Measurements from ENCODE around the gene ROGDI.

The ROGDI gene

DNA sequence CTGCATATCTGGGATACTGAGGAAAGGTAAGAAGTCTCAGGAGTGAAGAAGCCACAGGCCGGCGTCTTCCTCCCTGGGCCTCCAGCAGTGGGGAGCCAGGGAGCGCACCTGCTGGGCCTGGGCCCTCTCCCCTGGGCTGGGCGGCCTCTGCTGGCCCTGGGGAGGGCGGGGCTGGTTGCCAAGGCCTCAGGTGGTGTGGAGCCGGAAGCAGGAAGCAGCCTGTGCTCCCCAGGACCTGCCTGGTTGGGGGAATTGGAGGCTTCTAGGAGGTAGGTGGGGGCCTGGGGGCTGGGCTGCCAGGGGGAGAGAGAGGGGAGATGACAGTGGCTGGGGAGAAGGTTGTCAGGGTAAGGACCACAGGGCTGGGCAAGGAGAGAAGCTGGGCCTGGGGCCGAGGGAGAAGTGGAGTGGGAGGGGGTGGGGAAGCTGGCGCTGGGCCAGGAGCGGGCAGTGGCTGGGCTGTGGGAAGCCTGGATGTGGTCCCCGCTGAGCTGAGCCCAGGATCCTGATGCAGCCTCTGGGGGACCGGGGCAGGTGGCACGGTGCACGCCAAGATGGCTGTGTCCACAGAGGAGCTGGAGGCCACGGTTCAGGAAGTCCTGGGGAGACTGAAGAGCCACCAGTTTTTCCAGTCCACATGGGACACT is 7.1 kb downstream of the ROGDI start, which contains the start of gene SMIM22:
Gene SMIM22, plus strand, starts transcription at position 189 of the 647 bp plus-strand sequence. Its CDS starts 366 bp downstream, at position 555.
- Histone ChIP-seq H3K4me1 (ENCODE audit: insufficient read depth, low read length, severe bottlenecking) (no peaks in the 10 kb centered on the region), H3K79me2 (ENCODE audit: insufficient read depth, low read length) (no peaks in the 10 kb centered on the region), H2AFZ (ENCODE audit: low read length) (no peak within 1 kb of the TSS), H3K9ac (ENCODE audit: low read length) (no peak within 1 kb of the TSS; the same call in 1 of the 2 replicates), H3K36me3 (ENCODE audit: insufficient read depth, low read length) (no peaks in the 10 kb centered on the region), H3K9me2 (ENCODE audit: low read depth, low read length) (no peaks in the 10 kb centered on the region), H4K20me1 (ENCODE audit: insufficient read depth, low read length) (no peaks in the 10 kb centered on the region), H3K4me3 (ENCODE audit: low read depth, low read length, poor library complexity, severe bottlenecking) (peak within 1 kb of the TSS; percentile 48), H3K27ac (ENCODE audit: low read depth, low read length, poor library complexity, severe bottlenecking) (no peak within 1 kb of the TSS), H3K9me3 (ENCODE audit: low read length) (no peaks in the 10 kb centered on the region), H3K4me2 (ENCODE audit: low read length) (peak within 1 kb of the TSS; percentile 45; the same call in 1 of the 2 replicates), H3F3A (ENCODE audit: insufficient read depth, low read length) (no peaks in the 10 kb centered on the region), H3K27me3 (ENCODE audit: insufficient read depth, low read length) (peaks cover 3% of the 10 kb centered on the region; the same call in 1 of the 2 replicates)
- no peak for TF ChIP-seq EZH2 (IDR thresholded peaks at IDR 0.05; ENCODE audit: borderline replicate concordance, low read length)
- TF ChIP-seq, protein P1, sequence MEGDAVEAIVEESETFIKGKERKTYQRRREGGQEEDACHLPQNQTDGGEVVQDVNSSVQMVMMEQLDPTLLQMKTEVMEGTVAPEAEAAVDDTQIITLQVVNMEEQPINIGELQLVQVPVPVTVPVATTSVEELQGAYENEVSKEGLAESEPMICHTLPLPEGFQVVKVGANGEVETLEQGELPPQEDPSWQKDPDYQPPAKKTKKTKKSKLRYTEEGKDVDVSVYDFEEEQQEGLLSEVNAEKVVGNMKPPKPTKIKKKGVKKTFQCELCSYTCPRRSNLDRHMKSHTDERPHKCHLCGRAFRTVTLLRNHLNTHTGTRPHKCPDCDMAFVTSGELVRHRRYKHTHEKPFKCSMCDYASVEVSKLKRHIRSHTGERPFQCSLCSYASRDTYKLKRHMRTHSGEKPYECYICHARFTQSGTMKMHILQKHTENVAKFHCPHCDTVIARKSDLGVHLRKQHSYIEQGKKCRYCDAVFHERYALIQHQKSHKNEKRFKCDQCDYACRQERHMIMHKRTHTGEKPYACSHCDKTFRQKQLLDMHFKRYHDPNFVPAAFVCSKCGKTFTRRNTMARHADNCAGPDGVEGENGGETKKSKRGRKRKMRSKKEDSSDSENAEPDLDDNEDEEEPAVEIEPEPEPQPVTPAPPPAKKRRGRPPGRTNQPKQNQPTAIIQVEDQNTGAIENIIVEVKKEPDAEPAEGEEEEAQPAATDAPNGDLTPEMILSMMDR (IDR thresholded peaks at IDR 0.05; ENCODE audit: low read length): no peak

DNA sequence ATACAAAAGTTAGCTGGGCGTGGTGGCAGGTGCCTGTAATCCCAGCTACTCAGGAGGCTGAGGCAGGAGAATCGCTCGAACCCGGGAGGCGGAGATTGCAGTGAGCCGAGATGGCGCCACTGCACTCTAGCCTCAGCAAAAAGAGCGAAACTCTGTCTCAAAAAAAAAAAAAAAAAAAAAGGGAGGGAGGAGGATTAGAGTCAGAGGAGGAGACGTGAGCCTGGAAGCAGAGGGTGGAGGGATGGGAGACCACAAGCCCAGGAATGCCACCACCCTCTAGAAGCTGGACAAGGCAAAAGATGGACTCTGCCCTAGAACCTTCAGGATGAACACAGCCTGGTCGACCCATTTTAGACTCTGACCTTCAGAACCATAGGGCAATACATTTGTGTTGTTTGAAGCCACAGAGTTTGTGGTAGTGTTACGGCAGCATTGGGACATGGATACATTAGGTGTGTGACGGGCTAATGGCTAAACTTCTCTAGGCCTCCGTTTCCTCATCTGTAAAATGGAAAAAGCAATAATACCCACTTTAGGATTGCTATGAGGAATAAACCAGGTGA is 9.4 kb downstream of the ROGDI start:
- H3K79me2 ChIP-seq (ENCODE audit: insufficient read depth, low read length): no peaks in the 10 kb centered on the region
- H3K9ac ChIP-seq (ENCODE audit: low read length): no peak overlapping the region
- TF ChIP-seq, protein P1 (IDR thresholded peaks at IDR 0.05; ENCODE audit: low read length): no peak
- no peak for TF ChIP-seq EZH2 (IDR thresholded peaks at IDR 0.05; ENCODE audit: borderline replicate concordance, low read length)
- no peaks in the 10 kb centered on the region for H3F3A ChIP-seq (ENCODE audit: insufficient read depth, low read length)
- no peak overlapping the region for H3K27ac ChIP-seq (ENCODE audit: low read depth, low read length, poor library complexity, severe bottlenecking)
- H3K4me3 ChIP-seq (ENCODE audit: low read depth, low read length, poor library complexity, severe bottlenecking): no peak overlapping the region
- H3K9me3 ChIP-seq (ENCODE audit: low read length): no peaks in the 10 kb centered on the region
- no peaks in the 10 kb centered on the region for H3K9me2 ChIP-seq (ENCODE audit: low read depth, low read length)
- no peaks in the 10 kb centered on the region for H4K20me1 ChIP-seq (ENCODE audit: insufficient read depth, low read length)
- peaks cover 3% of the 10 kb centered on the region for H3K4me1 ChIP-seq (ENCODE audit: insufficient read depth, low read length, severe bottlenecking)
- H2AFZ ChIP-seq (ENCODE audit: low read length): no peak overlapping the region
- H3K36me3 ChIP-seq (ENCODE audit: insufficient read depth, low read length): no peaks in the 10 kb centered on the region
- H3K27me3 ChIP-seq (ENCODE audit: insufficient read depth, low read length): peaks cover 3% of the 10 kb centered on the region; the same call in 1 of the 2 replicates
- H3K4me2 ChIP-seq (ENCODE audit: low read length): no peak overlapping the region

DNA sequence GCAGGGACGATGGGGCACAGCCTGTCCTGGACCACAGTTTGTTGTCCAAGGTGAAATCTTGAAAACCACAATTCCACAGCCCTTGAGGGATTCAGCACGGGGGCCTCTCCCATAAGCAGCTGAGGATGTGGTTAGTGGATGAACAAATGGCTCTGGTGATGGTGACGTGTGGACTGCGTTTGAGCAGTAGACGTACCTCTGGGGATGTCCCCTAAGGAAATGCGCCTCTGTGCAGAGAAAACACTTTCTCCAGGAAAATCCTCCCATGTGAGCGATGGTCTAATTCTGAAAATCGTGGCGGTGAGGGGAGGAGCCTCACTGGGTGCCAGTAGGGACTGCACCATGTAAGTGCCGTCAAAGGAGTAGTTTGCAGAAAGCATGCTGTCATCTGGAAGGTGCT is 11.6 kb downstream of the ROGDI start:
- H2AFZ ChIP-seq (ENCODE audit: low read length): no peak overlapping the region
- TF ChIP-seq, protein P1 (IDR thresholded peaks at IDR 0.05; ENCODE audit: low read length): no peak
- no peak for TF ChIP-seq EZH2 (IDR thresholded peaks at IDR 0.05; ENCODE audit: borderline replicate concordance, low read length)
- H3K4me3 ChIP-seq (ENCODE audit: low read depth, low read length, poor library complexity, severe bottlenecking): no peak overlapping the region
- H3K79me2 ChIP-seq (ENCODE audit: insufficient read depth, low read length): no peaks in the 10 kb centered on the region
- H3K27ac ChIP-seq (ENCODE audit: low read depth, low read length, poor library complexity, severe bottlenecking): no peak overlapping the region
- no peaks in the 10 kb centered on the region for H4K20me1 ChIP-seq (ENCODE audit: insufficient read depth, low read length)
- H3K36me3 ChIP-seq (ENCODE audit: insufficient read depth, low read length): no peaks in the 10 kb centered on the region
- H3K4me1 ChIP-seq (ENCODE audit: insufficient read depth, low read length, severe bottlenecking): peaks cover 3% of the 10 kb centered on the region
- H3K27me3 ChIP-seq (ENCODE audit: insufficient read depth, low read length): no peaks in the 10 kb centered on the region; the same call in 1 of the 2 replicates
- no peaks in the 10 kb centered on the region for H3F3A ChIP-seq (ENCODE audit: insufficient read depth, low read length)
- no peak overlapping the region for H3K4me2 ChIP-seq (ENCODE audit: low read length)
- no peaks in the 10 kb centered on the region for H3K9me3 ChIP-seq (ENCODE audit: low read length)
- no peak overlapping the region for H3K9ac ChIP-seq (ENCODE audit: low read length)
- no peaks in the 10 kb centered on the region for H3K9me2 ChIP-seq (ENCODE audit: low read depth, low read length)
